Common myeloid progenitor, CD34-positive (primary cell): ENCODE measurements around the gene RIMOC1.
"Not testable (repeated sequence)": the region's sequence is repeated elsewhere in the genome, so short reads cannot be mapped to it uniquely, and the experiment has no call there.

ENCODE experiments used
- CTCF ChIA-PET: fragments of 350-600 bp; sonication (Branson Sonifier 250); formaldehyde crosslinking; loops from one replicate; lab custom pipeline; 2021; ENCODE audit warnings: antibody characterized with exemption; lab: Charles Lee
- POLR2A ChIA-PET: fragments of 350-600 bp; sonication (Branson Sonifier 250); formaldehyde crosslinking; loops from one replicate; lab custom pipeline; 2021; ENCODE audit warnings: antibody characterized with exemption; lab: Charles Lee
- DNase-seq, 3 donors: peaks; one replicate each; pipeline versions ENCODE4 v3.0.0 to v3.0.0-alpha.2; 2013
- H3K27ac ChIP-seq, 2 experiments: 1 replicate in 1 of 2; 2 replicates in 1 of 2; pipeline ENCODE4 v1.7.0; 2013; ENCODE audit warnings: inconsistent platforms in 2 of 2, low read length in 2 of 2, mild to moderate bottlenecking in 2 of 2, low read depth in 1 of 2, moderate library complexity in 1 of 2; ENCODE audit not compliant: severe bottlenecking in 2 of 2, insufficient read depth in 1 of 2, poor library complexity in 1 of 2
- H3K27me3 ChIP-seq, 5 experiments: replicated peaks in 2 of 5; 1 replicate in 3 of 5; 2 replicates in 2 of 5; pipeline versions ENCODE4 v1.6.1 to v1.7.0; 2013; ENCODE audit warnings: low read length in 4 of 5, mild to moderate bottlenecking in 2 of 5, moderate library complexity in 2 of 5, inconsistent platforms in 1 of 5; ENCODE audit not compliant: insufficient read depth in 5 of 5, control insufficient read depth in 4 of 5
- H3K36me3 ChIP-seq, 4 experiments: 1 replicate in 2 of 4; 2 replicates in 2 of 4; pipeline versions ENCODE4 v1.6.1 to v1.7.0; 2013; ENCODE audit warnings: low read length in 3 of 4, control low read depth in 1 of 4, mild to moderate bottlenecking in 1 of 4; ENCODE audit not compliant: control insufficient read depth in 4 of 4, insufficient read depth in 4 of 4
- H3K4me1 ChIP-seq, 4 experiments: 1 replicate in 3 of 4; 2 replicates in 1 of 4; pipeline versions ENCODE4 v1.6.1 to v1.7.1; 2013; ENCODE audit warnings: low read length in 3 of 4, mild to moderate bottlenecking in 3 of 4, control low read depth in 1 of 4, inconsistent platforms in 1 of 4, moderate library complexity in 1 of 4; ENCODE audit not compliant: control insufficient read depth in 4 of 4, insufficient read depth in 4 of 4; ENCODE audit errors: control extremely low read depth in 1 of 4
- H3K4me3 ChIP-seq, 7 experiments: 1 replicate in 4 of 7; 2 replicates in 3 of 7; pipeline versions ENCODE4 v1.5.1 to v1.7.0; 2013; ENCODE audit warnings: mild to moderate bottlenecking in 7 of 7, low read length in 6 of 7, moderate library complexity in 6 of 7, inconsistent platforms in 2 of 7, low read depth in 2 of 7, control low read depth in 1 of 7; ENCODE audit not compliant: insufficient read depth in 4 of 7, control insufficient read depth in 1 of 7; ENCODE audit errors: extremely low read depth in 1 of 7
- H3K9me3 ChIP-seq, 5 experiments: 1 replicate in 4 of 5; 2 replicates in 1 of 5; pipeline versions ENCODE4 v1.6.1 to v1.7.1; 2013; ENCODE audit warnings: low read length in 4 of 5, mild to moderate bottlenecking in 2 of 5, inconsistent platforms in 1 of 5, low read depth in 1 of 5, moderate library complexity in 1 of 5; ENCODE audit not compliant: control insufficient read depth in 4 of 5, insufficient read depth in 2 of 5; ENCODE audit errors: control extremely low read depth in 1 of 5
- WGBS: methylation state at CpG from one replicate; pipeline ENCODE4 v1.1.5; 2013; ENCODE audit not compliant: insufficient coverage; 5-methylcytosine and 5-hydroxymethylcytosine counted together

RIMOC1 gene

GRCh38 chr5:41945332-41945955 is 41.3 kb downstream of the RIMOC1 start:
- POLR2A ChIA-PET, H3K9me3 ChIP-seq, H3K27me3 ChIP-seq, CTCF ChIA-PET, DNase-seq, H3K36me3 ChIP-seq, H3K27ac ChIP-seq, H3K4me1 ChIP-seq, H3K4me3 ChIP-seq: not testable (repeated sequence)
- WGBS = 97% methylated on average over 6 of the region's 7 CpGs

GRCh38 chr5:41951224-41951623 is 47.1 kb downstream of the RIMOC1 start:
- Histone ChIP-seq H3K4me3 (no peak overlapping the region), H3K4me1 (no peaks in the 10 kb centered on the region), H3K27ac (no peak overlapping the region), H3K9me3 (peaks cover 0 to 2% (median 0%) of the 10 kb centered on the region in 5 experiments), H3K36me3 (no peaks in the 10 kb centered on the region), H3K27me3 (no peaks in the 10 kb centered on the region)
- DNase-seq = no peak
- CTCF ChIA-PET = no interaction called here
- 54% methylated on average over 3 of the region's 3 CpGs for WGBS
- POLR2A ChIA-PET = no interaction called here
